HG02759 (cell line): ENCODE results near the gene MYO1E.
"Not testable (repeated sequence)": the region's sequence is repeated elsewhere in the genome, so short reads cannot be mapped to it uniquely, and the experiment has no call there.

Experiments used
- ATAC-seq: cut with Tn5 transposase; IDR thresholded peaks from one replicate; pipeline ENCODE4 v1.9.1; 2021; ENCODE audit warnings: mild to moderate bottlenecking, moderate library complexity; ENCODE audit not compliant: unreplicated experiment

MYO1E gene

GRCh38 chr15:59388670-59389069, 16.0 kb upstream of the MYO1E start:
- no peak for ATAC-seq

DNA sequence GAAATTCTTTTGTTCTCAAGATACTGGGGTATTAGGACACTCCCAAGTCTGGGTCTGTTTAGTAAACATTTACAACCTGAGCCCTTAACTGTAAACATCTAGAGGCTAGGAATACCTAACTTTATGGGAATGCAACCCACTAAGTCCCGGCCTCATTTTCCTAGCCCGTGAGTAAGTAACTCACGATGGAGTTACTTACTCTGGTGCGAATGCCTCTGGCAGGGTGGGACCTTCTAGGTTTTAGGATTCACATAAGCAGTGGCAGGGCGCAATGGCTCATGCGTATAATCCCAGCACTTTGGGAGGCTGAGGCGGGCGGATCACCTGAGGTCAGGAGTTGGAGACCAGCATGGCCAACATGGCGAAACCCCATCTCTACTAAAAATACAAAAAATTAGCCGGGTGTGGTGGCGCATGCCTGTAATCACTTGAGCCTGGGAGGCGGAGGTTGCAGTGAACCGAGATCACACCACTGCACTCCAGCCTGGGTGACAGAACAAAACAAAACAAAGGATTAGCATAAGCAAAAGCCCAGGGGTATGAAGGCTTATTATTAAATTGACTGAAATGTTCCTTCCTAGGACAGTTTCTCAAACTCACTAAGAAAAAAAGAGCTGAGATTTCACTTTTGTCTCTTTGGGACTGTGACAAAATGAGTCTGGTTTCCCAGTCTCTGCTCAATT, 14.7 kb upstream of the MYO1E start:
- ATAC-seq: not testable (repeated sequence)

DNA sequence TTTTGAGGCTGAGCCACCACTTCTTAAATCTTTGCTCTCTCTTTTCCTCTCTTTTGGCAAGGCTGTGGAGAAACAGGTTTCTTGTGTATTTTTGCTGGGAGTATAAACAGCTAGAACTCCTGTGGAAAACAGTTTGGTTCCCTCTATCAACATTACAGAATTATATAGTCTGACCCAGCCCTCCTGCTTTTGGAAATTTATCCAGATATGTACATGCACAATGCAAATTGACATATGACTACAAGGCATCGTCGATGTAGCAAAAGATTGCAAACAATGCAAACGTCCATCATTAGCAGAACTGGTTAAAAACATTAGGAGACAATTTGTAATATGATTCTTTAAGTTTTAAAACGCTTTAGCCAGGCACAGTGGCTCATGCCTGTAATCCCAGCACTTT, 12.5 kb upstream of the MYO1E start:
- no peak for ATAC-seq

GRCh38 chr15:59384507-59384906, 11.8 kb upstream of the MYO1E start:
- ATAC-seq: no peak

DNA sequence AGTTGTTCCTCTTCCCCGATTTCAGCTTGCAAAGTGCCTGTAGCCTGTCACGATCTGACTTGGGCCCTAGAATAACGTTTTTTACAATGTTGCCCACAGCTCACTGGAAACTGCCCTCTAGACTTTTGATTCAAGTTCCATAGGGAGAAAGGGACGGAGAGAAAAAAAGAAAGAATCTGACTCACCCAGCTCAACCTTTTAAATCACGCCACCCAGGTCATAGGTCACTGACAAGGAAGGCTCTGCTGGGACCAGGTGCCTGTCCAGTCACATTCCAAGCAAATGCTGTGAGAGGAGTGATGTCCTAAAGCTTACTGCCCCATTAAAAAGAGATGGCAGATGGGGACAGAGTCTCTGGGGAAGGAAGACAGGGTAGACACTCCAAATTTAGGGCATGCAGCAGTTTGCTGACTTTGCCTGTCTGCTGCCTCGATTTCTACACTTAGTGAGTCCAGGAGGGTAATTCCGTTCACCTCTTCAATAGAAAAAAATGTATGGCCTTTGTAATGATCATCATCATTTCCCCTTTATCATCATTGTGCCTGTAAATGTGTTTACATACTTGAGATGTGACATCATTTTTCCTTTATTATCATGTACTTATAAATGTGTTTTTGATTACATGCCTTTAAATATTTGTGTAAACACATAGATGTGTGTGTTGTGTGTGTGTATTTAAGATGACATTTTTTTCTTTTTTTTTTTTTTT, 8.4 kb upstream of the MYO1E start:
- ATAC-seq: no peak

DNA sequence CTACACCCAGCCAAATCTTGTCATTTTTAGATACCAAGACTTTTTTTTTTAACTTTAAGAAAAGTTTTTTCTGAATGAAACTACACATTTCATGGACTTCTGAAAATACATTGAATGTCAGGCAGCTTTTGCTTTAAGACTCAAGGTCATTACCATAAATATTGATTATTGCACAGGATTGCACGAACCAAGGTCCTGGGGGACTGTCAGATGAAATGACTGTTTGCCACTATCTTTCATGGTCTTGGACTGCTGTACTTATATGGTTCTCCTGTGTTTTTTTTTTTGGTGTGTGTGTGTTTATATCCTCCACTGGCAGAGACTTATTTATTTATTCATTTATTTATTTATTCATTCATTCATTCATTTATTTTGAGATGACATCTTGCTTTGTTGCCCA, 6.9 kb upstream of the MYO1E start:
- ATAC-seq: no peak

- no peak for ATAC-seq
Measured at GRCh38 chr15:59378855-59379254, 6.2 kb upstream of the MYO1E start.

DNA sequence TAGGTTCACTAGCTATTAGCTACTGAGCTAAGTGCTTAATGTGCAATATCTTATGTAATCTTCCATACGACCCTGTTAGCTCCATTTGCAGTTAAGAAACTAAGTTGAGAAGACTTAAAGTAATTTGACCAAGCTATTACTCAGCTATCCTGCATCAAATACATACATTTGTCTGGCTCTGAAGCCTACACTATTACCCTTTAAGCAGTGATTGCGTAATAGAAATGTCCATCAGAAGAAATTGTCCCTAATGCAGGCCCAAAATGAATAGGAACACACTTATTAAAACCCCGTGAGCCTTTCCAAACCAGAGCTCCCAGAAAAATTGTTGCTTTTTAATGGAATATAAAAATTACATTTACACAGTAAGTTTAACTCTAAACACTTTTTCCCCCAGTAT, 5.3 kb upstream of the MYO1E start:
- no peak for ATAC-seq

GRCh38 chr15:59376733-59377132, 4.1 kb upstream of the MYO1E start:
- ATAC-seq: no peak

GRCh38 chr15:59373215-59373614, 544 bp upstream of the MYO1E start:
- ATAC-seq: no peak

DNA sequence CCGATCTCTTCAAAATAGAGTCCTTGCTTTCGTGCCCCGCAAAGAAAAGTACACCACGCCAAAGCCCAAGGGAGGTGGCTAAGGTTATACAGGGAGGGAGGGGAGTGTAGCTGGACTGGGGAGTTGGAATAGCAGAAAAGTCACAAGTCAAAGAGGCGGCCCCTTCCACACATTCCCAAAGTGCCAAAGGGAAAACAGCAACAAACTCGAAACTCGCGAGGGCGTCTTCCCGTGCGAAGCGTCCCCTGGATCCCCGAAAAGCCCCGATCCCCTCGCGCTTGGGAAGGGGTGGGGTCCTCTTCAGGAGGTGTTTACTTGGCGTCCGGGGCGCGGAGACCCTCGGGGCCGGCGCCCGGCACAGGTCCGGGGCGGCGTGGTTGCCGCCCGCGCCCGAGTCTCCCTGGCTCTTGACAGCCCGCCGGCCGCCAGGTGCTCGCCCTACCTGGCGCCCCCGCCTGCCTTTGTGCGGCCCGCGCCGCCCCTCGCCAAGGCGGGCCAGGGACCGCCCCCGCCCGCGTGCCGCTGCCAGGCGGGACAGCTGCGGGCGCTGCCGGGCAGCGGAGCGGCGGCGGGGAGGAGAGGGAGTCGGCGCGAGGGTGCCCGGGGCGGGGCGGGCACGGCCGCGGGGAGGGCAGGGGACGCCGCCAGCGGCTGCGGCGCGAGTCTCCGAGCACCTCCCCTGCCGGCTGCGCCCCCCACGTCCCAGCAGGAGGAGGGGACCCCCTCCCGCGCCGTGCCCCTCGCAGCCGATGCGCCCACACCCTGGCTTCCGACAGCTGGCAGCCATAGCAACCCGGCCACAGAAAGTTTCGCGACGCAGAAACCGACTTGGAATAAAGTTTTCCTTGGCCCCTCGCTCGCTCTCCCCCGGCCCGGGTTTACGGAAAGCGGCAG, 966 bp downstream of the MYO1E start:
- ATAC-seq: peak; percentile 39

- peak; percentile 29 for ATAC-seq
Measured at GRCh38 chr15:59369597-59369996, 3.1 kb downstream of the MYO1E start.

DNA sequence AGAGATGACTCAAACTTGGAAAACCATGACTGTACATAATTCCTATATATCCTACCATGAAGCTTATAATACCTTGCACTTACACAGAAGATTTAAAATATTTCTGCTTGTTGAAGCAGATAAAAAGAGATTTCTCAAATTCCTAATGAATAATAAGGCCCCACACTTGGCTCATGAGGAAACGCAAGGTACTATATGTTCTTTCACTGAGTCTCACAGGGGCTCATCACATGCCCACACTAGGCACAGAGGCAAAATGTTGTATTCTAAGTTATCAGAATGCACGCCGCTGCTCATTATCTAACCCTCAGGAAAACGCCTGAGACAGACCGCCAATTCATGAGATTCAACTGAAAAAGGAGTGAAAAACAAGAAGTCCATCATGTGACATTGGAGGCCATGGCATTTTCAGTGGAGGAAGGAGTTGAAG, 5.6 kb downstream of the MYO1E start:
- no peak for ATAC-seq

DNA sequence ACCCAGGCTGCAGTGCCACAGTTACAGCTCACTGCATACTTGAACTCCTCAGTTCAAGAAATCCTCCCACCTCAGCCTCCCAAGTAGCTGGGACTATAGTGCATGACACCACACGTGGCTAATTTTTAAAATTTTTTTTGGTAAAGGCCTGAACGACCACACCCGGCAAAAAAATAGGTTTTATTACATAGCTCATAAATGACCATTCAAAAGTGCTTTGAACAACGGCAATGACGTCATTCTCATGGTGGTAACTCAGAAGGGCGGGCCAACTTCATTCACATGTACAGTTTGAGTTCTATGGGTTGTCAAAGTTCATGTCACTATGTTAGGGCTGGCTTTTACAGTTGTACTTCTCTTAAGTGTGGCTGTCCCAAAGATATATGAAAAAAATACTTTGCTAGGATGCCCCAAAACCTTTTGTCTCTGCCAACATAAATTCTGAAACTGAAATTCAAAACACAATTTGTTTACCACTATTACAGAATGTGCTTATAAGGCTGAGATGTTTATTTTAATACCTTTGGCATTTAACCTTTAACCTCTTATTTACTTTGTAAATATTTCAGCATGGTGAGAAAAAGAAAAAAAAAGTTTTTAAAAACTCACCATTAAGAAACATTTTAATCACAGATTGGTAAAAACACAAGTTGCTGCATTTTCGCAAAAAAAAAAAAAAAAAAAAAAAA, 6.2 kb downstream of the MYO1E start:
- no peak for ATAC-seq

DNA sequence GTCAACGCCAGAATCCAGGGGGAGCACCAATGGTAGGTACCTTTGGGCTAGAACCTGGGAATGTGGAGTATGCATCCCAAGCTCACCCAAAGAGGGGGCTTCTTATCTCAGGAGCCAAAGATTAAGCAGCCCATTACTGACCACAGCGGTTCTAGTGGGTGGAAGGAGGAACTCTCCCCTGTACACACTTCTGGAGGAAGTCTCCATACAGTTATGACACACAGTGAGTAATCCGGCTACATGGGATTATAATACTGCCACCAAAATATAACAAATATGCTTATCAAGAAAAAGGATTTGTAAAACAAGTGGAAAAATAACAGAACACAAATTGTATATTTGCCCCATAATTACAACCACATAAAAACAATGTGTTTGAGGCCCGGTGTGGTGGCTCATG, 8.4 kb downstream of the MYO1E start:
- ATAC-seq: no peak

GRCh38 chr15:59362331-59362730, 10.3 kb downstream of the MYO1E start:
- no peak for ATAC-seq

DNA sequence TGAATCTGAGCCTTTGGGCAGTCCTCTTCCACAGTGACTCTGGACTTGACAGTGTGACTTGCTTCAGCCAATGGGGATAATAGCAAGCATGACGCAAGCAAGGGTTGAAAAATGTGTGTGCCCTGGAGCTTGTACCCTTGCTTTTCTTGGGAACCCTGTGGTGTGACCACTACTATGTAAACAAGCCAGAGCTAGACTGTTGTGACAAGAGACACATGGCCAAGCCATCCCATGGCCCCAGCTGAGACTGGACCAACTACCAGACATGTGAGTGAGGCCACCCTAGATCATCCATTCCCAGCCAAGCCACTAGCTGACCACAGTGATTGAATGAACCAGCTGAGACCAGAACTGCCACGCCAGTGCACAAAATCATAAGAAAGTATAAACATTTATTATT, 11.8 kb downstream of the MYO1E start:
- no peak for ATAC-seq

DNA sequence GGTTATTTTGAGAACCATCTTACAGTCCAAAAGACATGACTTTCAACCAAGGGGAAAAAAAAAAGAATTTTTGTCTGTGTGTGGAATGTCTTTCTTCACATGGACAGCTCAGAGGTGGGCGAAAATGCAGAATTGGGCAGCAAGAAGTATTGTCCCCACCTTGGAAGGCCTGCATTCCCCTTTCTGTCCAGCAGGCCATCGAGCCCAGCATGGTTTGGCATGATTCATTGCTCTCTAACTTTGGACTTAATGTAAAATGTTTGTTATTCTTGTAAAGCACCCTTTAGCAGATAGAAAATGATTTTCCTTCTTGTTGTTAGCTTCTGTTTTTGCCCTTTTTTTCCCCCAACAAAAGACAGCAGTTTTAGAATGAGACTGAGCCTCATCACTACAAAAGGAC, 12.4 kb downstream of the MYO1E start:
- no peak for ATAC-seq

DNA sequence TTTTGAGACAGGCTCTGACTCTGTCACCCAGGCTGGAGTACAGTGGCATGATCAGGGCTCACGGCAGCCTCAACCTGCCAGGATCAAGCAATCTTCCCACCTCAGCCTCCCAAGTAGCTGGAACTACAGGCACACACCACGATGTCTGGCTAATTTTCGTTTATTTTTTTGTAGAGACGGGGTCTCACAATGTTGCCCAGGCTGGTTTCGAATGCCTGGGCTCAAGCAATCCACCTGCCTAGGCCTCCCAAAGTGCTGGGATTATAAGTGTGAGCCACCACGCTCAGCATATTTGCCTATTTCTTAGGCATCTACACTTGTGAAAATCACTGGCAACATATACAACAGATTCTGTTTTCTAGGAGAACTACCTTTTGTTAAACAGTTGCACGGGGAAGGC, 16.9 kb downstream of the MYO1E start:
- ATAC-seq: no peak

DNA sequence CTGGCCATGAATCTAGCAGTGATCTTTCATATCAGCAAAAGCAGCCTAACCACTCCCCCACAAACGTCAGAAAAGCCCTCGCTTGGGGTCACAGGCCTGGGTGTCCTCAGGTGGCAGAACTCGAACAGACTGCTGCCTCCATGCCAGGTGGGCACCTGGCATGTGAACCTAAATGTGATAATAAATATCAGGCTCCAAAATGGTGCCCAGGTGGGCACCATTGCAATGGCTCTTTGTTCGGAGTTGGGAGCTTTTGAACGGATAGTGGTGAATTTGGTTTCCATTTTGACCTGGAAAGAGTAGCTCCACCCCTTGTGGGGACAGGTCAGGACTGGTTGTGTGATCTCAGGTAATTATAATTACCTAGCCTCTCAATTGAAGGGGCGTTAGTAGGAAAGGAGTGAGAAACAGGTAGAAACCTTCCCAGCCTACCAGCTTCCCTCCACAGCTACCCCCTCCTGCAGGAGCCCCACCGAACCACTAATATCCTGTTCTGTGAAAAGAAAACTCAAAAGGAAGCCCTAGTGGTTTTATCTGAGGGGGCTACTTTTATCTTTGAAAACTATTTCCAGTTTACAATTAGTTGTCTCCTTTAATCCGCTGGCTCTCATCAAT, 18.1 kb downstream of the MYO1E start:
- ATAC-seq: no peak

DNA sequence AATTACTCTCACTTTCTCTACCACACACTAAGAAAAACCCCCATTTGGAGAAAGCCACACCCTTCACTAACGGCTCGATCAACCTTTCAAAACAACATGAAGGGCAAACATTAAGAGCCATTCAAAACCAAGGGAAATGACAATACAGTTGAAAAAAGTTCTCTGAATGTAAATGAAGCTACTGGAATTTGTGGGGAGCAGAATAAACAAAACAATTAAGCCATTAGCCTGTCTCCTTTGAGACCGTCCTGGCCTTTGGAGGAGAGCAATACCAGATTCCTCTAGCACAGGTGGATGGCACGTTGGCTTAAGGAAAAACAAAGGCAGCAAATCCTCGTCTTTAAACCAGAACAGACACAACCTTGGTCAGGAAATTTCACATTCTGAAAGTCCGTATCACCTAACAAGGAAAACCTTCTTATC, 18.7 kb downstream of the MYO1E start:
- no peak for ATAC-seq
